ENCODE results near the gene LILRB5. TPM values are rescaled to one million over a fixed set of nuclear protein-coding genes. Genes with fewer than 3 reads are reported as not detected.
A peak's percentile ranks its signal among the peaks of the same experiment; 100 is the strongest.

The LILRB5 gene
- total and polyA plus RNA-seq, 9 of the 15 experiments (the other 6 are each of a cell fraction or from before 2014, with no cell fraction given) = not detected

DNA sequence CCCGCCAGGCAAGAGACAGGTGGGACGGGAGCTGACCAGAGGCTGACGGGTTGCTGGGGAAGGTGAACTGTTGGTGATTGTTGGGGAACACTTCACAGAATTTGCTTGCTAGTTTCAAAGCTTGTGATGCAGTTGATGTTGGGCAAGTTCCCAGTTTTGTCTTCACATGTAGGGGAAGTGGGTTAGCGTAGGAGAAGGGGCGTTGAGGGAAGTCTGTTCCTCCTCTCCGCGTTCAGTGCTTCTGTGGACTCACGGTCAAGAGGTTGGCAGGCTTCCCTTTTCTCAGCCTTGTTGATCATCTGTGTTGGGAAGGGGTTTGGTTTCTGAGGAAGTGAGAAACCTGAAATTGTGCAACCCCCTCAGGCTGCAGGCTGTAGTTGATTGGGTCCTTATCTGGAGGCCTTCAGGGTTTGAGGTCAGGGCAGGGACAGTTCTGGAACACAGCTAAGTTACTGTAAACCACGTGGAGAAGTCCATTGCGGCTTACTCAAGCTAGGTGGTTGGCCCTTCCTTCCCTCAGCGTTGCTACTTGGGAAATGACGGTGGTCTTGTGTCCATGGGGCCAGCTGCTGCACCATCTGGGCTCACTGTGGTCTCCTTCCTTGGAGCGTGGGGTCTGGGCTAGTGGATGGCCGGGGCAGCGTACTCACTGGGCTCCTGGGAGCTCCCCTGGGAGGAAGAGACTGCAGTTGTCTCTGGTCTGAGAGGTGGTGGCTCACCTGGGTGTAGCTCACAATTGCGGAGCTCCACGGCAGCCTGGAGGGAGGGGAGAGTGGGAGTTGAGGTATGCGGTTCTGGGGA, 48.9 kb downstream of the LILRB5 start (continued):
- TF ChIP-seq ZNF224 (CRISPR knock-in tag; IDR thresholded peaks at IDR 0.05) (no peak), FOXA3 (CRISPR knock-in tag; conservative IDR thresholded peaks at IDR 0.05 in 1 of 2, IDR thresholded peaks at IDR 0.05 in 1 of 2) (peak; percentile 66 to 89; a peak in 3 of 4 replicates), CXXC5 (CRISPR knock-in tag; IDR thresholded peaks at IDR 0.05) (peak; percentile 73; the same call in 1 of the 2 replicates), ZNF408 (CRISPR knock-in tag; IDR thresholded peaks at IDR 0.05; ENCODE audit: low read depth) (no peak), HNRNPUL1 (IDR thresholded peaks at IDR 0.05; ENCODE audit: low read length) (peak; percentile 87), CEBPG (CRISPR knock-in tag; IDR thresholded peaks at IDR 0.05) (peak; percentile 99), CEBPG (tag; conservative IDR thresholded peaks at IDR 0.05 in 1 of 2, IDR thresholded peaks at IDR 0.05 in 1 of 2) (peak; percentile 98), MTA3 (IDR thresholded peaks at IDR 0.05; ENCODE audit: borderline replicate concordance) (peak; percentile 87; the same call in 1 of the 2 replicates), IRF2 (CRISPR knock-in tag; IDR thresholded peaks at IDR 0.05) (no peak), MCM2 (IDR thresholded peaks at IDR 0.05; ENCODE audit: low read depth) (no peak), MCM7 (IDR thresholded peaks at IDR 0.05) (no peak), HMG20B (CRISPR knock-in tag; IDR thresholded peaks at IDR 0.05) (no peak), ZFP1 (CRISPR knock-in tag; IDR thresholded peaks at IDR 0.05) (peak; percentile 49; the same call in 1 of the 2 replicates), SMARCE1 (IDR thresholded peaks at IDR 0.05) (peak; percentile 91; the same call in 1 of the 2 replicates)
- TF ChIP-seq, protein P1, sequence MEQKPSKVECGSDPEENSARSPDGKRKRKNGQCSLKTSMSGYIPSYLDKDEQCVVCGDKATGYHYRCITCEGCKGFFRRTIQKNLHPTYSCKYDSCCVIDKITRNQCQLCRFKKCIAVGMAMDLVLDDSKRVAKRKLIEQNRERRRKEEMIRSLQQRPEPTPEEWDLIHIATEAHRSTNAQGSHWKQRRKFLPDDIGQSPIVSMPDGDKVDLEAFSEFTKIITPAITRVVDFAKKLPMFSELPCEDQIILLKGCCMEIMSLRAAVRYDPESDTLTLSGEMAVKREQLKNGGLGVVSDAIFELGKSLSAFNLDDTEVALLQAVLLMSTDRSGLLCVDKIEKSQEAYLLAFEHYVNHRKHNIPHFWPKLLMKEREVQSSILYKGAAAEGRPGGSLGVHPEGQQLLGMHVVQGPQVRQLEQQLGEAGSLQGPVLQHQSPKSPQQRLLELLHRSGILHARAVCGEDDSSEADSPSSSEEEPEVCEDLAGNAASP (IDR thresholded peaks at IDR 0.05) = no peak
- TF ChIP-seq, protein P2, sequence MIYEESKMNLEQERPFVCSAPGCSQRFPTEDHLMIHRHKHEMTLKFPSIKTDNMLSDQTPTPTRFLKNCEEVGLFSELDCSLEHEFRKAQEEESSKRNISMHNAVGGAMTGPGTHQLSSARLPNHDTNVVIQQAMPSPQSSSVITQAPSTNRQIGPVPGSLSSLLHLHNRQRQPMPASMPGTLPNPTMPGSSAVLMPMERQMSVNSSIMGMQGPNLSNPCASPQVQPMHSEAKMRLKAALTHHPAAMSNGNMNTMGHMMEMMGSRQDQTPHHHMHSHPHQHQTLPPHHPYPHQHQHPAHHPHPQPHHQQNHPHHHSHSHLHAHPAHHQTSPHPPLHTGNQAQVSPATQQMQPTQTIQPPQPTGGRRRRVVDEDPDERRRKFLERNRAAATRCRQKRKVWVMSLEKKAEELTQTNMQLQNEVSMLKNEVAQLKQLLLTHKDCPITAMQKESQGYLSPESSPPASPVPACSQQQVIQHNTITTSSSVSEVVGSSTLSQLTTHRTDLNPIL (CRISPR knock-in tag; IDR thresholded peaks at IDR 0.05) = 0 out of 2 replicates have a peak, but pooled peaks have one; percentile 12
- TF ChIP-seq, protein P3, sequence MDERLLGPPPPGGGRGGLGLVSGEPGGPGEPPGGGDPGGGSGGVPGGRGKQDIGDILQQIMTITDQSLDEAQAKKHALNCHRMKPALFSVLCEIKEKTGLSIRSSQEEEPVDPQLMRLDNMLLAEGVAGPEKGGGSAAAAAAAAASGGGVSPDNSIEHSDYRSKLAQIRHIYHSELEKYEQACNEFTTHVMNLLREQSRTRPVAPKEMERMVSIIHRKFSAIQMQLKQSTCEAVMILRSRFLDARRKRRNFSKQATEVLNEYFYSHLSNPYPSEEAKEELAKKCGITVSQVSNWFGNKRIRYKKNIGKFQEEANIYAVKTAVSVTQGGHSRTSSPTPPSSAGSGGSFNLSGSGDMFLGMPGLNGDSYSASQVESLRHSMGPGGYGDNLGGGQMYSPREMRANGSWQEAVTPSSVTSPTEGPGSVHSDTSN (CRISPR knock-in tag; IDR thresholded peaks at IDR 0.05; ENCODE audit: low read depth) = no peak
- TF ChIP-seq, protein P3 (tag; conservative IDR thresholded peaks at IDR 0.05; ENCODE audit: low read depth) = no peak
- TF ChIP-seq, protein P4, sequence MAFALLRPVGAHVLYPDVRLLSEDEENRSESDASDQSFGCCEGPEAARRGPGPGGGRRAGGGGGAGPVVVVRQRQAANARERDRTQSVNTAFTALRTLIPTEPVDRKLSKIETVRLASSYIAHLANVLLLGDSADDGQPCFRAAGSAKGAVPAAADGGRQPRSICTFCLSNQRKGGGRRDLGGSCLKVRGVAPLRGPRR (CRISPR knock-in tag; IDR thresholded peaks at IDR 0.05) = peak; percentile 79; the same call in 1 of the 2 replicates
- TF ChIP-seq, protein P5, sequence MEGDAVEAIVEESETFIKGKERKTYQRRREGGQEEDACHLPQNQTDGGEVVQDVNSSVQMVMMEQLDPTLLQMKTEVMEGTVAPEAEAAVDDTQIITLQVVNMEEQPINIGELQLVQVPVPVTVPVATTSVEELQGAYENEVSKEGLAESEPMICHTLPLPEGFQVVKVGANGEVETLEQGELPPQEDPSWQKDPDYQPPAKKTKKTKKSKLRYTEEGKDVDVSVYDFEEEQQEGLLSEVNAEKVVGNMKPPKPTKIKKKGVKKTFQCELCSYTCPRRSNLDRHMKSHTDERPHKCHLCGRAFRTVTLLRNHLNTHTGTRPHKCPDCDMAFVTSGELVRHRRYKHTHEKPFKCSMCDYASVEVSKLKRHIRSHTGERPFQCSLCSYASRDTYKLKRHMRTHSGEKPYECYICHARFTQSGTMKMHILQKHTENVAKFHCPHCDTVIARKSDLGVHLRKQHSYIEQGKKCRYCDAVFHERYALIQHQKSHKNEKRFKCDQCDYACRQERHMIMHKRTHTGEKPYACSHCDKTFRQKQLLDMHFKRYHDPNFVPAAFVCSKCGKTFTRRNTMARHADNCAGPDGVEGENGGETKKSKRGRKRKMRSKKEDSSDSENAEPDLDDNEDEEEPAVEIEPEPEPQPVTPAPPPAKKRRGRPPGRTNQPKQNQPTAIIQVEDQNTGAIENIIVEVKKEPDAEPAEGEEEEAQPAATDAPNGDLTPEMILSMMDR (IDR thresholded peaks at IDR 0.05 in 2 of 3, conservative IDR thresholded peaks at IDR 0.05 in 1 of 3; ENCODE audit: insufficient read depth in 2 of 3, low read depth in 1 of 3, low read length in 3 of 3) = no peak; a peak in 1 of 6 replicates
